HCT116 (cell line): ENCODE measurements around the gene CAPG. TPM values are rescaled to one million over a fixed set of nuclear protein-coding genes. Genes with fewer than 3 reads are reported as not detected.

Source experiments
- ATAC-seq: fragments of 200-7000 bp; cut with Tn5 transposase; 2 replicates; pipeline ENCODE4 v1.9.1; 2020; ENCODE audit warnings: mild to moderate bottlenecking, moderate library complexity
- BruUV-seq: library from RNA; stranded (reverse); fragments of 400-500 nt; replicated peaks from 2 replicates; lab custom pipeline; 2021; lab: Mats Ljungman, UMichigan
- CTCF ChIA-PET: fragments of 300-600 bp; sonication (Branson Sonifier 250); formaldehyde crosslinking; loops from one replicate; lab custom pipeline; 2021; ENCODE audit warnings: antibody characterized with exemption; lab: Charles Lee
- POLR2A ChIA-PET: fragments of 300-600, 350-600 bp; sonication (Branson Sonifier 250); formaldehyde crosslinking; loops from one replicate; lab custom pipeline; 2021; ENCODE audit warnings: antibody characterized with exemption; lab: Charles Lee
- RAD21 ChIA-PET, 2 experiments: fragments of 300-600 bp; sonication (Branson Sonifier 250); formaldehyde crosslinking; loops; one replicate each; lab custom pipeline; 2023; ENCODE audit warnings: low total read pairs in 2 of 2; ENCODE audit not compliant: uncharacterized antibody in 2 of 2, unreplicated experiment in 2 of 2, low non-redundant PET in 1 of 2; lab: Charles Lee
- DNase-seq: peaks from one replicate; pipeline ENCODE4 v3.0.0-alpha.2; 2010; ENCODE audit warnings: low read depth, low spot score
- H2AFZ ChIP-seq: fragments of 200-600 bp; shearing (Covaris generic), sonication (generic); 2 replicates; pipeline ENCODE4 v1.6.1; 2017; ENCODE audit warnings: low read depth, mixed run types, mixed read lengths, antibody characterized with exemption, low read length; ENCODE audit not compliant: poor library complexity, severe bottlenecking
- H3K27ac ChIP-seq: 2 replicates; pipeline ENCODE4 v1.5.1; 2012; ENCODE audit warnings: low read depth, low read length
- H3K27me3 ChIP-seq: fragments of 200-600 bp; sonication (generic); 2 replicates; pipeline ENCODE4 v1.6.1; 2016; ENCODE audit warnings: mixed run types, low read length, mixed read lengths; ENCODE audit not compliant: insufficient read depth
- H3K36me3 ChIP-seq, 2 experiments: fragments of 200-500 bp in 1 of 2; fragments of 200-600 bp in 1 of 2; sonication (Bioruptor generic) in 1 of 2; sonication (generic) in 1 of 2; 2 replicates each; pipeline versions ENCODE4 v1.5.1 to v1.6.1; 2014 to 2016; ENCODE audit warnings: low read length in 2 of 2, inconsistent platforms in 1 of 2, mixed read lengths in 1 of 2, mixed run types in 1 of 2; ENCODE audit not compliant: insufficient read depth in 2 of 2, control insufficient read depth in 1 of 2
- H3K4me1 ChIP-seq, 2 experiments: fragments of 200-600 bp in 1 of 2; sonication (generic) in 1 of 2; 2 replicates each; pipeline versions ENCODE4 v1.5.1 to v1.6.1; 2012 to 2017; ENCODE audit warnings: low read length in 2 of 2, inconsistent platforms in 1 of 2, mild to moderate bottlenecking in 1 of 2, mixed read lengths in 1 of 2, mixed run types in 1 of 2, moderate library complexity in 1 of 2; ENCODE audit not compliant: insufficient read depth in 2 of 2, control insufficient read depth in 1 of 2
- H3K4me2 ChIP-seq: fragments of 200-600 bp; sonication (generic); 2 replicates; pipeline ENCODE4 v1.6.1; 2017; ENCODE audit warnings: mixed run types, low read length, mixed read lengths
- H3K4me3 ChIP-seq, 2 experiments: fragments of 200-600 bp in 1 of 2; sonication (generic) in 1 of 2; replicated peaks in 1 of 2; 2 replicates each; pipeline ENCODE4 v1.5.1; 2011 to 2016; ENCODE audit warnings: low read length in 2 of 2, control low read depth in 1 of 2, low read depth in 1 of 2, mild to moderate bottlenecking in 1 of 2, mixed read lengths in 1 of 2, mixed run types in 1 of 2
- H3K79me2 ChIP-seq: fragments of 200-600 bp; sonication (generic); 2 replicates; pipeline ENCODE4 v1.6.1; 2017; ENCODE audit warnings: mild to moderate bottlenecking, mixed run types, low read length, moderate library complexity, mixed read lengths; ENCODE audit not compliant: insufficient read depth
- H3K9ac ChIP-seq: fragments of 200-600 bp; sonication (generic); 2 replicates; pipeline ENCODE4 v1.6.1; 2016; ENCODE audit warnings: low read length, mixed read lengths
- H3K9me2 ChIP-seq: fragments of 200-600 bp; sonication (generic), shearing (Covaris generic); 2 replicates; pipeline ENCODE4 v1.6.1; 2017; ENCODE audit warnings: mixed run types, mild to moderate bottlenecking, moderate library complexity; ENCODE audit not compliant: insufficient read depth
- H3K9me3 ChIP-seq, 2 experiments: fragments of 200-500 bp in 1 of 2; fragments of 200-600 bp in 1 of 2; sonication (Bioruptor generic) in 1 of 2; sonication (generic) in 1 of 2; 2 replicates each; pipeline ENCODE4 v1.6.1; 2014 to 2017; ENCODE audit warnings: low read length in 2 of 2, mixed read lengths in 2 of 2, inconsistent platforms in 1 of 2, low read depth in 1 of 2, mild to moderate bottlenecking in 1 of 2, mixed run types in 1 of 2, moderate library complexity in 1 of 2; ENCODE audit not compliant: control insufficient read depth in 1 of 2, insufficient read depth in 1 of 2
- H4K20me1 ChIP-seq: fragments of 200-600 bp; sonication (generic), shearing (Covaris generic); 2 replicates; pipeline ENCODE4 v1.6.1; 2017; ENCODE audit warnings: mixed run types, mild to moderate bottlenecking, moderate library complexity; ENCODE audit not compliant: insufficient read depth
- ATF3 ChIP-seq: IDR thresholded peaks from 2 replicates; pipeline ENCODE4 v1.6.1; 2012
- CBX3 ChIP-seq: IDR thresholded peaks from 2 replicates; pipeline ENCODE4 v1.6.1; 2012; ENCODE audit warnings: low read depth
- CEBPB ChIP-seq: IDR thresholded peaks from 2 replicates; pipeline ENCODE4 v1.6.1; 2012; ENCODE audit warnings: low read depth
- CTCF ChIP-seq, 3 experiments: fragments of 200-600 bp in 1 of 3; sonication (generic) in 1 of 3; IDR thresholded peaks in 2 of 3; conservative IDR thresholded peaks in 1 of 3; 2 replicates each; pipeline ENCODE4 v1.5.1; 2012 to 2017; ENCODE audit warnings: low read depth in 2 of 3, low read length in 2 of 3, antibody characterized with exemption in 1 of 3, borderline replicate concordance in 1 of 3, control low read depth in 1 of 3, mild to moderate bottlenecking in 1 of 3, mixed read lengths in 1 of 3, mixed run types in 1 of 3, moderate library complexity in 1 of 3; ENCODE audit not compliant: insufficient read depth in 1 of 3
- EGR1 ChIP-seq: IDR thresholded peaks from 2 replicates; pipeline ENCODE4 v1.6.1; 2012; ENCODE audit warnings: low read depth
- EZH2 ChIP-seq: fragments of 200-600 bp; sonication (generic); IDR thresholded peaks from 2 replicates; pipeline ENCODE4 v1.6.1; 2017; ENCODE audit warnings: antibody characterized with exemption, mixed run types
- EZH2phosphoT487 ChIP-seq: fragments of 200-600 bp; IDR thresholded peaks from 2 replicates; pipeline ENCODE4 v1.6.1; 2018; ENCODE audit warnings: antibody characterized with exemption, borderline replicate concordance
- MAX ChIP-seq: IDR thresholded peaks from 2 replicates; pipeline ENCODE4 v1.6.1; 2012
- POLR2A ChIP-seq: IDR thresholded peaks from 2 replicates; pipeline ENCODE4 v1.7.0; 2011; ENCODE audit warnings: borderline replicate concordance; ENCODE audit not compliant: insufficient read depth, insufficient read length; ENCODE audit errors: extremely low read depth
- POLR2AphosphoS5 ChIP-seq: IDR thresholded peaks from 2 replicates; pipeline ENCODE4 v1.6.1; 2011; ENCODE audit warnings: mild to moderate bottlenecking, low read depth, low read length, moderate library complexity
- RAD21 ChIP-seq: IDR thresholded peaks from 2 replicates; pipeline ENCODE4 v1.6.1; 2012; ENCODE audit warnings: low read depth, mild to moderate bottlenecking
- REST ChIP-seq: IDR thresholded peaks from 2 replicates; pipeline ENCODE4 v1.6.1; 2012; ENCODE audit warnings: low read depth
- SIN3A ChIP-seq: IDR thresholded peaks from 2 replicates; pipeline ENCODE4 v1.6.1; 2012; ENCODE audit warnings: low read depth
- SRF ChIP-seq: IDR thresholded peaks from 2 replicates; pipeline ENCODE4 v1.6.1; 2012; ENCODE audit warnings: low read depth
- YY1 ChIP-seq: IDR thresholded peaks from 2 replicates; pipeline ENCODE4 v1.6.1; 2011; ENCODE audit warnings: low read length, low read depth, moderate library complexity, mild to moderate bottlenecking; ENCODE audit not compliant: insufficient replicate concordance; ENCODE audit errors: extremely low read depth
- ZNF274 ChIP-seq: fragments of 200-500 bp; sonication (Bioruptor generic); IDR thresholded peaks from 2 replicates; pipeline ENCODE4 v1.6.1; 2014; ENCODE audit warnings: mild to moderate bottlenecking, low read depth, low read length, inconsistent platforms
- intact Hi-C: fragments of 100-400 bp; cut with micrococcal nuclease; formaldehyde crosslinking; loops from 2 replicates; pipeline ENCODE4 v1.10.0; 2022
- total RNA-seq: library from RNA; stranded (reverse); gene quantifications from one replicate; pipeline ENCODE4 v1.2.1, GENCODE V29; 2021; ENCODE audit not compliant: unreplicated experiment

The CAPG gene
- total RNA-seq, 1 experiment from 2014 or later: 223 TPM

- no peak overlapping the region for H3K27ac ChIP-seq
- DNase-seq (no peak), ATAC-seq (no peak)
- H3K27me3 ChIP-seq: no peaks in the 10 kb centered on the region
- H3K4me1 ChIP-seq: no peaks in the 10 kb centered on the region
- intact Hi-C loops: no loop called here
- no peak overlapping the region for H3K9ac ChIP-seq
- no peak overlapping the region for H3K4me2 ChIP-seq
- no peaks in the 10 kb centered on the region for H3K9me2 ChIP-seq
- CTCF ChIA-PET: no interaction called here
- no peaks in the 10 kb centered on the region for H4K20me1 ChIP-seq
- H2AFZ ChIP-seq: no peak overlapping the region
- H3K9me3 ChIP-seq: no peaks in the 10 kb centered on the region
- TF ChIP-seq POLR2AphosphoS5: no peak
- no peak for TF ChIP-seq EZH2phosphoT487
- TF ChIP-seq SIN3A: no peak
- TF ChIP-seq CTCF (IDR thresholded peaks at IDR 0.05 in 2 of 3, conservative IDR thresholded peaks at IDR 0.05 in 1 of 3; ENCODE audit: borderline replicate concordance in 1 of 3, insufficient read depth in 1 of 3, low read depth in 2 of 3, low read length in 2 of 3): no peak
- TF ChIP-seq REST: no peak
- no peak for TF ChIP-seq ZNF274
- no peak for TF ChIP-seq EGR1
- no peak for TF ChIP-seq RAD21
- no peak for TF ChIP-seq CEBPB
- TF ChIP-seq YY1: no peak
- no peak for TF ChIP-seq CBX3
- TF ChIP-seq SRF: no peak
- no peak for TF ChIP-seq ATF3
- no peak for TF ChIP-seq EZH2
- no peak for TF ChIP-seq MAX
- no peak for TF ChIP-seq POLR2A
- RAD21 ChIA-PET: no interaction called here
- BruUV-seq: no TSS peak
- H3K36me3 ChIP-seq: no peaks in the 10 kb centered on the region
- no peak overlapping the region for H3K4me3 ChIP-seq
- POLR2A ChIA-PET: no interaction called here
- H3K79me2 ChIP-seq: no peaks in the 10 kb centered on the region
Observed at GRCh38 chr2:85371045-85371444, 39.1 kb downstream of the CAPG start.
